HepG2 (cell line): ENCODE results near the gene OPRL1. TPM values are rescaled to one million over a fixed set of nuclear protein-coding genes. Genes with fewer than 3 reads are reported as not detected.
A peak's percentile ranks its signal among the peaks of the same experiment; 100 is the strongest.

ENCODE experiments used
- ATAC-seq: fragments of 200-7000 bp; cut with Tn5 transposase; 3 replicates; pipeline ENCODE4 v1.9.1; 2020; ENCODE audit warnings: mild to moderate bottlenecking, moderate library complexity
- BruUV-seq: library from RNA; stranded (reverse); fragments of 400-500 nt; replicated peaks from 2 replicates; lab custom pipeline; 2021; lab: Mats Ljungman, UMichigan
- CTCF ChIA-PET: fragments of 300-600 bp; formaldehyde crosslinking; extraction: SDS; loops from one replicate; lab custom pipeline; 2021; ENCODE audit warnings: low total read pairs, inconsistent platforms, low intra/inter-chr PET ratio; lab: Yijun Ruan, JAX
- POLR2A ChIA-PET: fragments of 350-600 bp; sonication (Branson Sonifier 250); formaldehyde crosslinking; loops from one replicate; lab custom pipeline; 2020; ENCODE audit warnings: antibody characterized with exemption, inconsistent platforms; lab: Yijun Ruan, JAX
- DNase-seq: peaks from one replicate; pipeline ENCODE4 v3.0.0-alpha.2; 2015; ENCODE audit warnings: low spot score
- FAIRE-seq: peaks from 3 replicates; lab custom pipeline; 2011; peaks lifted over from hg19 to GRCh38; lab: Jason Lieb, UNC
- H2AFZ ChIP-seq: one replicate; pipeline ENCODE4 v1.6.1; 2011; ENCODE audit warnings: low read length, inconsistent platforms
- H3K27ac ChIP-seq: fragments of 300-600 bp; 3 replicates; pipeline ENCODE4 v1.8.0; 2011; ENCODE audit warnings: mixed run types, mild to moderate bottlenecking, mixed read lengths, low read length, inconsistent platforms; ENCODE audit not compliant: insufficient read depth; ENCODE audit errors: extremely low read length
- H3K27me3 ChIP-seq, 2 experiments: fragments of 200-600 bp in 1 of 2; 2 replicates in 1 of 2; 3 replicates in 1 of 2; pipeline versions ENCODE4 v1.6.0 to v1.8.0; 2011; ENCODE audit warnings: low read length in 2 of 2, mild to moderate bottlenecking in 2 of 2, moderate library complexity in 2 of 2, inconsistent platforms in 1 of 2; ENCODE audit not compliant: insufficient read depth in 2 of 2, control insufficient read depth in 1 of 2
- H3K36me3 ChIP-seq, 2 experiments: fragments of 200-600 bp in 1 of 2; replicated peaks in 1 of 2; 2 replicates in 1 of 2; 3 replicates in 1 of 2; pipeline versions ENCODE4 v1.5.1 to v1.8.0; 2011; ENCODE audit warnings: low read length in 2 of 2, inconsistent platforms in 1 of 2; ENCODE audit not compliant: insufficient read depth in 2 of 2, control insufficient read depth in 1 of 2
- H3K4me1 ChIP-seq: 2 replicates; pipeline ENCODE4 v1.5.1; 2012; ENCODE audit warnings: low read length, inconsistent platforms; ENCODE audit not compliant: insufficient read depth
- H3K4me2 ChIP-seq: 2 replicates; pipeline ENCODE4 v1.6.0; 2011; ENCODE audit warnings: low read depth, low read length, inconsistent platforms
- H3K4me3 ChIP-seq, 3 experiments: fragments of 200-600 bp in 1 of 3; sonication (generic), shearing (Covaris generic) in 1 of 3; replicated peaks in 1 of 3; 2 replicates each; pipeline ENCODE4 v1.5.1; 2011 to 2016; ENCODE audit warnings: low read length in 3 of 3, inconsistent platforms in 2 of 3, low read depth in 2 of 3, mild to moderate bottlenecking in 2 of 3, control low read depth in 1 of 3, mixed read lengths in 1 of 3; ENCODE audit not compliant: insufficient read depth in 1 of 3
- H3K79me2 ChIP-seq: one replicate; pipeline ENCODE4 v1.6.1; 2011; ENCODE audit warnings: low read length, inconsistent platforms; ENCODE audit not compliant: insufficient read depth
- H3K9ac ChIP-seq: 2 replicates; pipeline ENCODE4 v1.6.0; 2011; ENCODE audit warnings: mild to moderate bottlenecking, low read depth, low read length, inconsistent platforms; ENCODE audit not compliant: insufficient read depth
- H3K9me3 ChIP-seq: 2 replicates; pipeline ENCODE4 v1.5.1; 2012; ENCODE audit warnings: mild to moderate bottlenecking, low read length
- H4K20me1 ChIP-seq: 2 replicates; pipeline ENCODE4 v1.6.0; 2011; ENCODE audit warnings: inconsistent platforms, mild to moderate bottlenecking, low read length, moderate library complexity; ENCODE audit not compliant: insufficient read depth
- CREB1 ChIP-seq, 2 experiments: fragments of 450-650 bp in 1 of 2; IDR thresholded peaks; 2 replicates each; pipeline ENCODE4 v1.6.1; 2016 to 2017; ENCODE audit warnings: control low read depth in 1 of 2, mild to moderate bottlenecking in 1 of 2, missing compliant biosample characterization in 1 of 2, missing genetic modification characterization in 1 of 2
- SNAI1 ChIP-seq: sonication (generic); formaldehyde crosslinking; IDR thresholded peaks from 2 replicates; pipeline ENCODE4 v1.5.0; 2020; ENCODE audit warnings: mild to moderate bottlenecking, missing genetic modification reagents, borderline replicate concordance
- UBTF ChIP-seq: sonication (generic); formaldehyde crosslinking; IDR thresholded peaks from 2 replicates; pipeline ENCODE4 v1.4.0; 2020; ENCODE audit warnings: mild to moderate bottlenecking, missing genetic modification reagents
- ZFX ChIP-seq: sonication (generic); formaldehyde crosslinking; IDR thresholded peaks from 2 replicates; pipeline ENCODE4 v1.4.0; 2020; ENCODE audit warnings: mild to moderate bottlenecking, low read depth, missing genetic modification reagents, moderate library complexity
- ZNF44 ChIP-seq: sonication (generic); formaldehyde crosslinking; IDR thresholded peaks from 2 replicates; pipeline ENCODE4 v1.5.1; 2020; ENCODE audit warnings: mild to moderate bottlenecking, missing genetic modification reagents
- ZNF768 ChIP-seq: sonication (generic); formaldehyde crosslinking; IDR thresholded peaks from 2 replicates; pipeline ENCODE4 v1.4.0; 2020; ENCODE audit warnings: missing genetic modification reagents
- ZNF780A ChIP-seq: sonication (generic); formaldehyde crosslinking; IDR thresholded peaks from 2 replicates; pipeline ENCODE4 v1.8.0; 2022; ENCODE audit warnings: mild to moderate bottlenecking, missing genetic modification reagents, moderate library complexity
- WGBS: methylation state at CpG from one replicate; pipeline ENCODE4 v1.1.6; 2017; ENCODE audit warnings: low lambda C conversion rate; 5-methylcytosine and 5-hydroxymethylcytosine counted together
- in situ Hi-C: cut with HindIII; loops from 2 replicates; pipeline ENCODE4 v1.10.0; 2017; ENCODE audit warnings: low pct_unique_long_range_greater_than_20kb; ENCODE audit not compliant: extremely low pct_ligation_motif_present
- intact Hi-C: fragments of 100-400 bp; cut with micrococcal nuclease; formaldehyde crosslinking; loops from one replicate; pipeline ENCODE4 v1.10.0; 2022; ENCODE audit not compliant: unreplicated experiment
- polyA plus RNA-seq, 8 experiments: library from polyadenylated mRNA; depleted of rRNA in 3 of 8; stranded (reverse) in 7 of 8; unstranded in 1 of 8; fragments of >200 nt; fragmentation: Illumina TruSeq in 4 of 8; extraction: Trizol in 4 of 8; gene quantifications; 2 replicates each; pipeline versions ENCODE4 v1.2.1 to v1.2.3, GENCODE V29; 2011 to 2016; ENCODE audit warnings: low read depth in 4 of 8, missing spikeins in 1 of 8, mixed read lengths in 1 of 8; ENCODE audit not compliant: insufficient read depth in 1 of 8
- total RNA-seq, 5 experiments: library from RNA; depleted of rRNA; stranded (reverse); fragments of >200 nt; fragmentation: Illumina TruSeq; extraction: Trizol; gene quantifications; 2 replicates each; pipeline ENCODE4 v1.2.3, GENCODE V29; 2016; ENCODE audit warnings: low read depth in 1 of 5

Gene OPRL1
- total and polyA plus RNA-seq, 2 of the 13 experiments (the other 11 are each of a cell fraction or from before 2014, with no cell fraction given): 0.35 to 0.71 TPM

- Histone ChIP-seq H3K79me2 (no peaks in the 10 kb centered on the region), H4K20me1 (no peaks in the 10 kb centered on the region), H2AFZ (no peak overlapping the region), H3K27me3 (peaks cover 25 to 48% of the 10 kb centered on the region in 2 experiments), H3K4me2 (no peak overlapping the region), H3K4me3 (no peak overlapping the region), H3K27ac (no peak overlapping the region), H3K9ac (no peak overlapping the region), H3K36me3 (no peaks in the 10 kb centered on the region), H3K4me1 (peaks cover 22% of the 10 kb centered on the region), H3K9me3 (no peaks in the 10 kb centered on the region)
- intact Hi-C loops: no loop called here
- CTCF ChIA-PET: no interaction called here
- FAIRE-seq (no peak), DNase-seq (no peak), ATAC-seq (no peak)
- peak; percentile 48; the same call in 1 of the 2 replicates for TF ChIP-seq CREB1 (IDR thresholded peaks at IDR 0.05)
- TF ChIP-seq CREB1 (CRISPR knock-in tag; IDR thresholded peaks at IDR 0.05): no peak
- no peak for TF ChIP-seq ZNF44 (CRISPR knock-in tag)
- BruUV-seq: no TSS peak
- WGBS: 62% methylated on average over 21 of the region's 21 CpGs
- in situ Hi-C loops: loop anchor here (5.0 kb wide), 1 partner anchor 34 kb away; the partner anchor contains the start of genes LKAAEAR1 and OPRL1
- POLR2A ChIA-PET: no interaction called here
Observed at GRCh38 chr20:64116016-64116415, 36.1 kb downstream of the OPRL1 start.

- no TSS peak for BruUV-seq
- in situ Hi-C loops: loop anchor here (5.0 kb wide), 1 partner anchor 34 kb away; the partner anchor contains the start of genes LKAAEAR1 and OPRL1
- ChIA-PET POLR2A (interaction anchor here (0.9 kb wide), 1 partner anchor 36 kb away, joined by 3 read pairs; no protein-coding TSS in a partner anchor), CTCF (no interaction called here)
- no peak overlapping the region for H3K4me3 ChIP-seq
- DNase-seq: no peak
- 0 out of 2 replicates have a peak, but pooled peaks have one; percentile 24 for TF ChIP-seq UBTF (CRISPR knock-in tag)
- TF ChIP-seq SNAI1 (CRISPR knock-in tag): no peak
- no peak for TF ChIP-seq ZNF780A (CRISPR knock-in tag)
- TF ChIP-seq ZNF768 (CRISPR knock-in tag): peak; percentile 62; the same call in 1 of the 2 replicates
- TF ChIP-seq ZFX: no peak
- WGBS: 39% methylated on average over 17 of the region's 17 CpGs
- H3K36me3 ChIP-seq: no peaks in the 10 kb centered on the region
- no peaks in the 10 kb centered on the region for H3K9me3 ChIP-seq
- no peak overlapping the region for H2AFZ ChIP-seq
- no peak overlapping the region for H3K27ac ChIP-seq
- H3K27me3 ChIP-seq: peaks cover 27 to 50% of the 10 kb centered on the region in 2 experiments
- H3K4me2 ChIP-seq: no peak overlapping the region
- no peak overlapping the region for H3K9ac ChIP-seq
- intact Hi-C loops: no loop called here
- no peak for FAIRE-seq
- ATAC-seq: no peak
- no peaks in the 10 kb centered on the region for H4K20me1 ChIP-seq
- H3K4me1 ChIP-seq: peaks cover 14% of the 10 kb centered on the region
- H3K79me2 ChIP-seq: no peaks in the 10 kb centered on the region
Observed at GRCh38 chr20:64116541-64117431, 36.9 kb downstream of the OPRL1 start.
